Heart left ventricle (tissue), 16 donors: ENCODE measurements around the gene IGSF3. TPM values are rescaled to one million over a fixed set of nuclear protein-coding genes. Genes with fewer than 3 reads are reported as not detected.
"Not testable (repeated sequence)": the region's sequence is repeated elsewhere in the genome, so short reads cannot be mapped to it uniquely, and the experiment has no call there.

ENCODE experiments used
- ATAC-seq, 4 donors: fragments of 200-7000 bp; cut with Tn5 transposase; one replicate each; pipeline ENCODE4 v1.9.1; 2020 to 2022; ENCODE audit warnings: moderate library complexity in 4 of 4, mild to moderate bottlenecking in 3 of 4, moderate number of reproducible peaks in 1 of 4
- DNase-seq, 5 donors: peaks; one replicate each; pipeline ENCODE4 v3.0.0-alpha.2; 2020
- H3K27ac ChIP-seq, 12 donors: fragments of 200-600 bp; sonication (generic) in 4 of 12; one replicate each; pipeline versions ENCODE4 v1.5.0 to v1.8.0; 2016 to 2022; ENCODE audit warnings: mild to moderate bottlenecking in 2 of 12
- H3K27me3 ChIP-seq, 9 donors: fragments of 200-600 bp; sonication (generic) in 2 of 9; one replicate each; pipeline versions ENCODE4 v1.5.1 to v1.8.0; 2016 to 2022; ENCODE audit warnings: mild to moderate bottlenecking in 3 of 9
- H3K36me3 ChIP-seq, 9 donors: fragments of 200-600 bp; sonication (generic) in 2 of 9; one replicate each; pipeline versions ENCODE4 v1.5.0 to v1.8.0; 2018 to 2022; ENCODE audit warnings: mild to moderate bottlenecking in 2 of 9
- H3K4me1 ChIP-seq, 12 donors: fragments of 200-600 bp; sonication (generic) in 4 of 12; one replicate each; pipeline versions ENCODE4 v1.5.0 to v1.8.0; 2016 to 2022; ENCODE audit warnings: mild to moderate bottlenecking in 3 of 12
- H3K4me3 ChIP-seq, 12 donors: fragments of 200-600 bp; sonication (generic) in 4 of 12; one replicate each; pipeline versions ENCODE4 v1.5.0 to v1.8.0; 2017 to 2022; ENCODE audit warnings: mild to moderate bottlenecking in 9 of 12, moderate library complexity in 4 of 12
- H3K9me3 ChIP-seq, 12 donors: fragments of 200-600 bp; sonication (generic) in 4 of 12; one replicate each; pipeline versions ENCODE4 v1.5.0 to v1.8.0; 2016 to 2022; ENCODE audit warnings: mild to moderate bottlenecking in 1 of 12
- POLR2A ChIP-seq, 2 donors: fragments of 450-650 bp; IDR thresholded peaks; one replicate each; pipeline ENCODE4 v1.6.1; 2017; ENCODE audit warnings: antibody characterized with exemption in 2 of 2, mild to moderate bottlenecking in 2 of 2, moderate library complexity in 2 of 2
- WGBS, 4 donors: extraction: QIAGEN DNeasy Blood & Tissue Kit in 2 of 4; methylation state at CpG; one replicate each; pipeline versions ENCODE4 v1.1.5 to v1.1.7; 2013 to 2018; 5-methylcytosine and 5-hydroxymethylcytosine counted together
- intact Hi-C, 10 donors: fragments of 100-400 bp; cut with DNase I; formaldehyde crosslinking; loops; one replicate each; pipeline versions ENCODE4 v1.11.1 to v1.14.2; 2022
- polyA plus RNA-seq, 2 donors: library from polyadenylated mRNA; stranded (reverse); fragments of 200-250 nt; gene quantifications; one replicate each; pipeline ENCODE4 v1.2.3, GENCODE V29; 2013
- total RNA-seq, 9 donors: library from RNA; depleted of rRNA in 2 of 9; stranded (reverse); fragments of >200 nt in 2 of 9; fragmentation: NEBNext Ultra II Directional in 3 of 9; extraction: Animal tissue kit (Norgen Biotek cat#: 25700) in 3 of 9; gene quantifications; one replicate each; pipeline versions ENCODE4 v1.1.0 to v1.2.4, GENCODE V29; 2016 to 2023
- TF ChIP-seq, protein P1 (sequence below), 12 donors: fragments of 200-600 bp; sonication (generic) in 4 of 12; IDR thresholded peaks; one replicate each; pipeline versions ENCODE4 v1.5.0 to v1.8.0; 2018 to 2022; ENCODE audit warnings: antibody characterized with exemption in 12 of 12, mild to moderate bottlenecking in 5 of 12
- donor health status: ischemic (EF 13 %, LVEDD 7.1; RV severe dilation, severe dysfunction).
- donor health status: healthy with polysubstance abuse.
- donor health status: DM: no; HTN: yes; CAD: no.
- donor health status: DM: no; HTN: no; CAD: no.
- donor health status: ischemic (EF 25% LVEDD 6.9; RV normal size, moderate dysfunction).
- donor health status: ischemic (EF 25% LVEDD 5.7; RV mildly dilated, moderate dysfunction).
- donor health status: healthy.
- donor health status: DM: yes; HTN: yes; CAD: no.
- donor health status: ischemic (EF 35%, LVEDD 5.7; RV mildly dilated, moderate dysfunction).
- donor health status: nonischemic (EF 11% LVEDD 7.7; RV severe dilation, severe dysfunction).
- donor health status: DM: yes; HTN: yes; CAD: no.
- donor health status: PGD.
- donor health status: ischemic (EF 29% LVEDD 5.4; RV normal size, mild dysfunction).
- donor health status: nonischemic (EF 23%, LVEDD 6.1; RV moderate dilation, normal function).

The IGSF3 gene
- total and polyA plus RNA-seq, 11 donors, result 3.5 to 19.3 (median 11.5) TPM

DNA sequence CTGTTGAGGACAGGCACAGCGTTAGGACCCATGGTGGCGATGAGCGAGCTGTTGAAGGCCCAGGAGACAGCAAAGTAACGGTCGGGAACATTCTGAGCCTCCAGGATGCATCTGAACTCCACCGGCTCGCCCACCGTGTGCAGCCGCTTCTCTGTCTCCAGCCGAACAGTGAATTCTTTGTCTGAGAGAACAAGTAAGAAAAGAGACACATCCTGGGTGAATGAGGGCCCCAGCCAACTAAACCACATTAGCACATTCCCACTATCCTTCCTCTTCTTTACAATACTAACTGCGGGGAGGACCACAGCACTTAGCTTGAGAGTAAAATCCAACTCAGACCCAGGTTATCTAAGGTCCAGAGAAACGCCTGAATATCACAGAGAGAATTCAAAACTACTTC, 59.4 kb downstream of the IGSF3 start:
- H3K27ac ChIP-seq, H3K36me3 ChIP-seq, H3K9me3 ChIP-seq, H3K4me1 ChIP-seq, H3K27me3 ChIP-seq, H3K4me3 ChIP-seq, DNase-seq, ATAC-seq, intact Hi-C loops: not testable (repeated sequence)
- 84 to 92% (median 89%) methylated on average over 9 to 12 of the region's 12 CpGs for WGBS, 4 donors

DNA sequence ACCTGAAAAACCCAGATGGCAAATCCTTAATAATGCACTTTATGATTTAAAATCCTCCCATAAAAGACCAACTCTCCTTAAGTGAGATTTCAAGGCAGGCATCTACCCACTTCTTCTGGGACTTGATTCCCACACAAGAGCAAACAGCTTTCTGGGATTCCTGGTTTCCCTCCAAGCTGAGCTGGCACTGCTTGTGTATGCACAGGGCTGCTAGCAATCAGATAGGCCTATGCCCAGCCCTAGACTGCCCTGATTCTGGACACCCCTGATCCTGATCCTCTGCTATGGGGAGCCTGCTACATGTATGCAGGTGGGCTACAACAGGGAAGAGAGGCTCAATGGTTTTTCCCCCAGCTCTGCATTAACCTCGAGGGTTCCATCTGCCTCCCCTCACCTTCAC, 60.1 kb downstream of the IGSF3 start:
- H3K27me3 ChIP-seq, H3K4me1 ChIP-seq, DNase-seq, H3K4me3 ChIP-seq, H3K36me3 ChIP-seq, H3K9me3 ChIP-seq, intact Hi-C loops, H3K27ac ChIP-seq: not testable (repeated sequence)
- ATAC-seq, result peak in 1 of 4 donors; percentile 47
- WGBS, 4 donors, result 71 to 88% (median 84%) methylated on average over 1 of the region's 1 CpG

DNA sequence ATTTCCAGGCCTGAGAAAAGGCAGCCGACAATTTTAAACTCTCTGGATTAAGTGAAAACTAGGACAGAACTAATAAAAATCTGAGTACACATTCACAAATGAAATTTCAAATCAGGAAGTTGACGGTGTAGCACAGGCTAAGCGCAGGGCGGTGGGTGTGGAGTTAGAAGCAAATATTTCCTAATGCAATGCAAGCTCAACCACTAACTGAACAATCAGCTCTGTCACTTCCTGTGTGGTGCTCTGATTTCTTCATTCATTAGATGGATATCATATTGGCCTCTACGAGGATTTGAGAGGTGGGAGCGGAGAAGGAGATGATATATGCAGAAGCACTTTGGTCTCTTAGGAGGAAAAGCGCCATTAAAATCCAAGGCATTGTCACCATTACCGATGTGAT, 61.5 kb downstream of the IGSF3 start:
- H3K27me3 ChIP-seq, H3K9me3 ChIP-seq, H3K36me3 ChIP-seq, H3K4me3 ChIP-seq, intact Hi-C loops, DNase-seq, H3K27ac ChIP-seq, H3K4me1 ChIP-seq: not testable (repeated sequence)
- ATAC-seq, result peak in 3 of 4 donors; percentile 47 to 73 (median 61)
- 57 to 82% (median 68%) methylated on average over 7 to 8 of the region's 8 CpGs for WGBS, 4 donors

DNA sequence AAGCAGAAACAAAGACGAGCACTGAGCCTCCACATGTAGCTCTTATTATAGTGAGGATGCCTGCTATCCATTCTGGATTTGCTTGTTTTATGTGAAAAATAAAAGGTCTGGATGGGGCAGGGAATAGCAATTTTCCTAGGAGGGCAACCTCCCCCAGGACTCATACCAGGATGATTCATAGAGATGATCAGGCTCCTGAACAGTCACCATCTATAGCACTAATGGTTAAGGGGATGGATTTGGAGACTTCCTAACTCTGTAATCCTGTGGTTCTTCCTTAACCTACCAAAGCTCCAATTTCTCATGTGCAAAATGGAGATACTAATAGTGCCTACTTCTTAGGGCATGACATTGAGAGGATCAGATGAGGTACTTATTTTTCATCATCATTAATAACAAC, 62.2 kb downstream of the IGSF3 start:
- WGBS, 4 donors, result 92 to 100% (median 95%) methylated on average over 1 of the region's 1 CpG
- Histone ChIP-seq H3K27me3 (no peaks in the 10 kb centered on the region), H3K36me3 (no peaks in the 10 kb centered on the region), H3K4me1 (peaks cover 0 to 7% (median 0%) of the 10 kb centered on the region in 12 donors), H3K27ac (no peak overlapping the region), H3K4me3 (no peak overlapping the region), H3K9me3 (no peaks in the 10 kb centered on the region)
- TF ChIP-seq, protein P1, sequence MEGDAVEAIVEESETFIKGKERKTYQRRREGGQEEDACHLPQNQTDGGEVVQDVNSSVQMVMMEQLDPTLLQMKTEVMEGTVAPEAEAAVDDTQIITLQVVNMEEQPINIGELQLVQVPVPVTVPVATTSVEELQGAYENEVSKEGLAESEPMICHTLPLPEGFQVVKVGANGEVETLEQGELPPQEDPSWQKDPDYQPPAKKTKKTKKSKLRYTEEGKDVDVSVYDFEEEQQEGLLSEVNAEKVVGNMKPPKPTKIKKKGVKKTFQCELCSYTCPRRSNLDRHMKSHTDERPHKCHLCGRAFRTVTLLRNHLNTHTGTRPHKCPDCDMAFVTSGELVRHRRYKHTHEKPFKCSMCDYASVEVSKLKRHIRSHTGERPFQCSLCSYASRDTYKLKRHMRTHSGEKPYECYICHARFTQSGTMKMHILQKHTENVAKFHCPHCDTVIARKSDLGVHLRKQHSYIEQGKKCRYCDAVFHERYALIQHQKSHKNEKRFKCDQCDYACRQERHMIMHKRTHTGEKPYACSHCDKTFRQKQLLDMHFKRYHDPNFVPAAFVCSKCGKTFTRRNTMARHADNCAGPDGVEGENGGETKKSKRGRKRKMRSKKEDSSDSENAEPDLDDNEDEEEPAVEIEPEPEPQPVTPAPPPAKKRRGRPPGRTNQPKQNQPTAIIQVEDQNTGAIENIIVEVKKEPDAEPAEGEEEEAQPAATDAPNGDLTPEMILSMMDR (IDR thresholded peaks at IDR 0.05), result no peak
- no peak for TF ChIP-seq POLR2A (IDR thresholded peaks at IDR 0.05)
- no peak for DNase-seq
- ATAC-seq, result no peak
- intact Hi-C loops, result no loop called here

DNA sequence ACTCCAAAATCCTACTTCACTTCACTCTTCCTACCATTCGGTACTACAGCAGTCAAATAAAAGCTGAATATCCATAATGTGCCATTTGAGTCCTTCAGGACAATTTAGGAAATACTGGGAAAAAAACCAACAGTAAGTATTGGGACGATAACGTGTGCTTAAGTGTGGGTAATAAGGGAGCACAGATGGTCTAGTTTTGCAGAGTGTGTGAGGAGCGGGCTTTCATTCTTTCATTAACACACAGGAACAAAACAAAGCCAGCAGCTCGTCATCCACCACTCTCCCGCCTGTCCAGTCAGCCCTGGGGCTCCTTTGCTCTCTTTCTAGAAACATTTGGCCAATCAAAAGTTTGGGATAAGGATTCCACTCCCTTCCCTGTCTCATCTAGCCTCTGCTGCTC, 63.1 kb downstream of the IGSF3 start:
- H3K27ac ChIP-seq, ATAC-seq, H3K36me3 ChIP-seq, H3K27me3 ChIP-seq, H3K4me1 ChIP-seq, H3K4me3 ChIP-seq, DNase-seq, H3K9me3 ChIP-seq, intact Hi-C loops: not testable (repeated sequence)
- 84 to 92% (median 89%) methylated on average over 6 of the region's 6 CpGs for WGBS, 4 donors

DNA sequence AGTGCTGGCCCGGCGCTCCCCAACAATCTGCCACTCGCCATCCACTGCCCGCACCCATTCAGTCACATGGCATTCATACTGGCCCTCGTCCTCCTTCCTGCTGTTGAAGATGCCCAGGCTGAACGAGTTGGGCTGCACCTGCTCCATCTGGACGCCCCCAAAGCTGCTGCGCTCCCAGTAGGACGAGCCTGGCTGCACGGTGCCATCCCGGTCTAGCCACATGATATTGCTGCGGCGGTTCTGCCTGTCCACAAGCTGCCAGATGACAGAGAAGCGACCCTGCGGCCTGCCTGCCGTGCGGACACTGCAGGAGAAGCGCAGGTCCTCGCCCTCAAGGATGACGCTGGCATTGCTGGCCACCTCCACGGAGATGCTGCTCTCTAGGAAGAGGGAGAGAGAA, 63.9 kb downstream of the IGSF3 start:
- DNase-seq, H3K4me3 ChIP-seq, H3K36me3 ChIP-seq, H3K27me3 ChIP-seq, H3K4me1 ChIP-seq, ATAC-seq, H3K27ac ChIP-seq, intact Hi-C loops, H3K9me3 ChIP-seq: not testable (repeated sequence)
- 96 to 97% (median 96%) methylated on average over 12 to 21 of the region's 21 CpGs for WGBS, 4 donors

DNA sequence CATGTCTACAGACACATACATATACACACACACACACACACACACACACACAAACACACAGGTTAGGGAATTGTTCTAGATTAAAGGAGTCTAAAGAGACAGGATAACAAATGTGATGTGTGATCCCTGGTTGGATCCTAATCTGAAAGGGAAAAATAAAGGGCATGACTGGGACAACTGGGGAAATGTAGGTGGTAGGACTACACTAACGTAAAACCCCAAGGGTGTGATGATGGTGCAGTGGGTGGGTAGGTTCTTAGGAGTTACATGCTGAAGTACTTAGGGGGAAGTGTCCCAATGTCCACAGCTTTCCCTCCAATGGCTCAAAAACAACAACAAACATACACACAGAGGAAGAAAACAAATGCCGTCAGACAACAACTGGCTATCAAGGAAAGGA, 68.2 kb downstream of the IGSF3 start:
- ATAC-seq, H3K27me3 ChIP-seq, H3K4me3 ChIP-seq, H3K27ac ChIP-seq, H3K9me3 ChIP-seq, intact Hi-C loops, DNase-seq, H3K36me3 ChIP-seq: not testable (repeated sequence)
- peaks cover 0 to 13% (median 0%) of the 10 kb centered on the region in 12 donors for H3K4me1 ChIP-seq
- 75 to 90% (median 78%) methylated on average over 2 of the region's 2 CpGs for WGBS, 4 donors

DNA sequence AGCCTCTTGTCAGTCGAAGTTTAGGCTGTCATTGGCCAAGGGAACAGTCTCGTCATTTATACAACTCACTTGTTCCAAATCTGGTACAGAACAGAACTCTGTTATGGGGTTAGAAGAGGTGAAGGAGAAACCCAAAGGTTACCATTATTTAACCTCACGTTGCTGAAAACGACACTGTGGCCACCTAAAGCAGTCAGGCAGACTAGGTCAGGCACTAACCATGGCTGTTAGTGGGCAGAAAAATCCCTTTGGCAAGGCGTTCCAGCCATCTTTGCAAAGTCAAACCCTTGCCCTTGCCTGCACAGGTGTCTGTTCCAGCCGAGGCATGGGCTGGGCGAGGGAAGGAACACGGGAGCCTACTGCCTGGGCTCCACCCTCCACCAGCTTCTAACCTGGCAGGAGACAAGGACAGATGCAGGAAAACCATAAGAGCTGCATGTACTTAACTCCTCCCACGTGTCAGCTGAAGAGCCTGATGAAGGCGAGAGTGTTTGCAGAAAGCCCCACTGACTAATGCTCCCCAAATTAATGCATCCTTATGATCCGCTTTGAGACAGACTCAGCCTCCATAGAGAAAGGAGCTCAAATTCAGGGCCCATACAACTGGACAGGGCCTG, 69.0 kb downstream of the IGSF3 start:
- H3K27me3 ChIP-seq, intact Hi-C loops, H3K4me3 ChIP-seq, ATAC-seq, H3K27ac ChIP-seq, H3K9me3 ChIP-seq, DNase-seq, H3K36me3 ChIP-seq: not testable (repeated sequence)
- peaks cover 0 to 13% (median 0%) of the 10 kb centered on the region in 12 donors for H3K4me1 ChIP-seq
- WGBS, 4 donors, result 74 to 81% (median 77%) methylated on average over 9 to 11 of the region's 11 CpGs

DNA sequence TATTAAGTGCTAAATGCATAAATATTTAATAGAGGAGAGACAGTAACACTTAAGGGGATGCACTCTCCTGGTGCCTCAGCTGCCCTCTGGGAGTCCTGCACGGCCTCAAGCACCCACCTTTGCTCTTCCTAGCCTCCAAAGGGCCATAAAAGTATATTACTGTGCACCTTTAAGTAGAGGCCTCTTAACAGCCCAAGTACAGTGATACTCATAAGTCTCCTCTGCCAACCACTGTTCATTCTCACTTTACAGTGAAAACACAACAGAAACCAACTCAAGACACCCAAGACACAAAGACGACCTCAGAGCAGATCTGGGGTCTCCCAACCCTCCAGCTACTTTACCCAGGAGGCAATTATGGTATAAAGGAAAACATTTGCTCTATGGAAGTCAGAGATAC, 70.1 kb downstream of the IGSF3 start:
- H3K4me1 ChIP-seq, result peaks cover 0 to 13% (median 0%) of the 10 kb centered on the region in 12 donors
- not testable (repeated sequence) for H3K36me3 ChIP-seq, ATAC-seq, H3K27me3 ChIP-seq, H3K27ac ChIP-seq, H3K4me3 ChIP-seq, H3K9me3 ChIP-seq, DNase-seq
- intact Hi-C loops, result loop anchor here in 4 of 10 donors (2.0 kb wide), 1 partner anchor 23 kb away; no protein-coding TSS in a partner anchor
- WGBS, 4 donors, result 56 to 83% (median 71%) methylated on average over 2 of the region's 2 CpGs

DNA sequence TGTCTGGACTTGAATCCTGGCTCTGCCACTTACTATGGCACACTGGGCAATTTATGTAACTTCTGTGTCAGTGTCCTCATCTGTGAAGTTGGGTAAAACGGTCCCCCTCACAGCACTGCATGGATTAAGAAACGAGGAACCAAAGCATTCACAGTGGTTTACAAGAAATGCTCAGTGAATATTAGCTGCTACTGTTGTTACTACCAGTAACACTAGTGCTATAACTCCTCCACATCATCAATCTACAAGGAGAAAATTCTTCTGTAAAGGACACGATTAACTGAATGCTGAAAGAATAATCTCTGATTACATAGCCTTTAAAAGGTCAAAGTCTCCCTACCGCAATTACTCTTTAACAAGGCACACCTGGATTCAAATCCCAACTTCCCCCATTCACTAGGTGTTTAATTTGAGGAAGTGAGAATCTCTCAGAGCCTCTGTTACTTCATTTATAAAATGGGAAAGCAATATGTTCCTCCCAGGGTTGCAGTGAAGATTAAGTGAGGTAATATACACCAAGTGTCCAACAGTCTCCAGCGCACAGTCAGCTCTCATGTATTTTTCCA, 70.7 kb downstream of the IGSF3 start:
- WGBS, 4 donors, result 91 to 95% (median 92%) methylated on average over 5 of the region's 5 CpGs
- H3K27ac ChIP-seq, ATAC-seq, H3K4me3 ChIP-seq, H3K36me3 ChIP-seq, H3K27me3 ChIP-seq, DNase-seq, H3K9me3 ChIP-seq: not testable (repeated sequence)
- intact Hi-C loops, result loop anchor here in 5 of 10 donors (1.0 to 2.0 kb wide), 2 partner anchors 22 to 26 kb away; partner anchors contain the start of gene CD58 (in 1 of the 5)
- peaks cover 0 to 13% (median 0%) of the 10 kb centered on the region in 12 donors for H3K4me1 ChIP-seq
